CD14-positive monocyte (primary cell): ENCODE data around the gene ATG7. TPM values are rescaled to one million over a fixed set of nuclear protein-coding genes. Genes with fewer than 3 reads are reported as not detected.
A peak's percentile ranks its signal among the peaks of the same experiment; 100 is the strongest.

Experiments
- DNase-seq, 3 donors: peaks; one replicate each; pipeline ENCODE4 v3.0.0-alpha.2; 2011 to 2022
- H2AFZ ChIP-seq: 2 replicates; pipeline ENCODE4 v1.6.0; 2012; ENCODE audit warnings: mild to moderate bottlenecking, low read depth, low read length, inconsistent platforms; ENCODE audit not compliant: insufficient read depth, poor library complexity, severe bottlenecking
- H3K27ac ChIP-seq, 2 donors: 1 replicate in 1 of 2; 2 replicates in 1 of 2; pipeline ENCODE4 v1.5.1; 2012 to 2013; ENCODE audit warnings: low read length in 2 of 2, control low read depth in 1 of 2, inconsistent platforms in 1 of 2, low read depth in 1 of 2, mild to moderate bottlenecking in 1 of 2
- H3K27me3 ChIP-seq, 2 donors: one replicate each; pipeline versions ENCODE4 v1.6.0 to v1.6.1; 2011 to 2013; ENCODE audit warnings: low read length in 2 of 2; ENCODE audit not compliant: control insufficient read depth in 2 of 2, insufficient read depth in 2 of 2
- H3K36me3 ChIP-seq, 2 donors: replicated peaks in 1 of 2; 1 replicate in 1 of 2; 2 replicates in 1 of 2; pipeline versions ENCODE4 v1.5.1 to v1.6.1; 2012 to 2013; ENCODE audit warnings: low read length in 2 of 2, control low read depth in 1 of 2, inconsistent platforms in 1 of 2, mild to moderate bottlenecking in 1 of 2; ENCODE audit not compliant: insufficient read depth in 2 of 2, control insufficient read depth in 1 of 2
- H3K4me1 ChIP-seq, 2 donors: 1 replicate in 1 of 2; 2 replicates in 1 of 2; pipeline versions ENCODE4 v1.5.1 to v1.6.1; 2012 to 2013; ENCODE audit warnings: low read length in 2 of 2, control low read depth in 1 of 2, inconsistent platforms in 1 of 2, mild to moderate bottlenecking in 1 of 2, moderate library complexity in 1 of 2; ENCODE audit not compliant: insufficient read depth in 2 of 2, control insufficient read depth in 1 of 2
- H3K4me2 ChIP-seq: replicated peaks from 2 replicates; pipeline ENCODE3; 2012; ENCODE audit warnings: low read length, moderate library complexity, mild to moderate bottlenecking; ENCODE audit not compliant: poor library complexity, severe bottlenecking; ENCODE audit errors: extremely low read depth
- H3K4me3 ChIP-seq, 3 experiments: fragments of 200-600 bp in 1 of 3; sonication (generic) in 1 of 3; replicated peaks in 1 of 3; 1 replicate in 2 of 3; 2 replicates in 1 of 3; pipeline ENCODE4 v1.5.1; 2011 to 2013; ENCODE audit warnings: low read length in 3 of 3, mild to moderate bottlenecking in 3 of 3, control low read depth in 2 of 3, low read depth in 2 of 3, inconsistent platforms in 1 of 3, moderate library complexity in 1 of 3
- H3K79me2 ChIP-seq: 2 replicates; pipeline ENCODE4 v1.6.0; 2012; ENCODE audit warnings: mild to moderate bottlenecking, control low read depth, inconsistent platforms, low read length, moderate library complexity; ENCODE audit not compliant: insufficient read depth
- H3K9ac ChIP-seq: 2 replicates; pipeline ENCODE4 v1.6.0; 2017; ENCODE audit warnings: low read length, mild to moderate bottlenecking; ENCODE audit not compliant: insufficient read depth, poor library complexity, severe bottlenecking
- H3K9me3 ChIP-seq, 2 donors: replicated peaks in 1 of 2; 1 replicate in 1 of 2; 2 replicates in 1 of 2; pipeline versions ENCODE4 v1.5.1 to v1.6.1; 2012 to 2013; ENCODE audit warnings: low read length in 2 of 2, control low read depth in 1 of 2; ENCODE audit not compliant: control insufficient read depth in 1 of 2, insufficient read depth in 1 of 2
- H4K20me1 ChIP-seq: 2 replicates; pipeline ENCODE4 v1.6.0; 2012; ENCODE audit warnings: mild to moderate bottlenecking, low read length, control low read depth, moderate library complexity; ENCODE audit not compliant: insufficient read depth
- H3K27ac Mint-ChIP-seq, 7 donors: one replicate each; pipeline ENCODE4 v1.8.0; 2020; ENCODE audit warnings: mild to moderate bottlenecking in 7 of 7, mixed read lengths in 7 of 7, moderate library complexity in 6 of 7, inconsistent platforms in 2 of 7
- H3K27me3 Mint-ChIP-seq, 3 donors: one replicate each; pipeline ENCODE4 v1.8.0; 2021 to 2022; ENCODE audit warnings: low read depth in 3 of 3, mild to moderate bottlenecking in 3 of 3, mixed read lengths in 3 of 3, moderate library complexity in 3 of 3, inconsistent platforms in 1 of 3
- H3K36me3 Mint-ChIP-seq, 2 donors: one replicate each; pipeline ENCODE4 v1.8.0; 2020; ENCODE audit warnings: mixed read lengths in 2 of 2, inconsistent platforms in 1 of 2, mild to moderate bottlenecking in 1 of 2
- H3K4me1 Mint-ChIP-seq: one replicate; pipeline ENCODE4 v1.8.0; 2020; ENCODE audit warnings: mild to moderate bottlenecking, mixed read lengths
- H3K4me3 Mint-ChIP-seq, 2 donors: one replicate each; pipeline ENCODE4 v1.8.0; 2020; ENCODE audit warnings: mild to moderate bottlenecking in 2 of 2, mixed read lengths in 2 of 2, moderate library complexity in 1 of 2
- H3K9me3 Mint-ChIP-seq, 7 donors: one replicate each; pipeline ENCODE4 v1.8.0; 2020 to 2022; ENCODE audit warnings: mixed read lengths in 7 of 7, mild to moderate bottlenecking in 6 of 7, moderate library complexity in 6 of 7, inconsistent platforms in 2 of 7
- WGBS: methylation state at CpG from one replicate; pipeline ENCODE4 v1.1.5; 2013; ENCODE audit warnings: missing lambda C conversion rate; ENCODE audit not compliant: insufficient coverage; 5-methylcytosine and 5-hydroxymethylcytosine counted together
- intact Hi-C, 2 donors: fragments of 100-400 bp; cut with micrococcal nuclease; formaldehyde crosslinking; loops; one replicate each; pipeline versions ENCODE4 v1.15.0 to v1.15.1; 2023
- polyA plus RNA-seq, 3 donors: library from polyadenylated mRNA; depleted of rRNA in 1 of 3; unstranded in 2 of 3; stranded (reverse) in 1 of 3; fragments of 300-500 nt in 2 of 3; fragments of >200 nt in 1 of 3; fragmentation: Illumina TruSeq in 2 of 3; gene quantifications; 1 replicate in 2 of 3; 2 replicates in 1 of 3; pipeline ENCODE4 v1.2.3, GENCODE V29; 2012 to 2021
- TF ChIP-seq, protein P1 (sequence below): fragments of 200-600 bp; IDR thresholded peaks from one replicate; pipeline ENCODE4 v1.8.0; 2022; ENCODE audit warnings: antibody characterized with exemption, mild to moderate bottlenecking

The ATG7 gene
- polyA plus RNA-seq, 3 donors: 57.4 to 101 (median 89.7) TPM

GRCh38 chr3:11269007-11269406 lies 3.2 kb upstream of the ATG7 start:
- Histone ChIP-seq H3K36me3 (no peaks in the 10 kb centered on the region), H3K79me2 (peaks cover 23% of the 10 kb centered on the region), H3K27me3 (no peaks in the 10 kb centered on the region), H4K20me1 (no peaks in the 10 kb centered on the region), H3K4me2 (no peak overlapping the region), H3K27ac (no peak overlapping the region), H3K9ac (no peak overlapping the region), H3K4me3 (no peak overlapping the region), H3K4me1 (peaks cover 18 to 19% of the 10 kb centered on the region in 2 donors), H3K9me3 (no peaks in the 10 kb centered on the region), H2AFZ (no peak overlapping the region)
- no peak for DNase-seq
- no peak overlapping the region for H3K4me3 Mint-ChIP-seq
- no peak overlapping the region for H3K27ac Mint-ChIP-seq
- H3K27me3 Mint-ChIP-seq: peaks cover 5 to 23% (median 6%) of the 10 kb centered on the region in 3 donors
- 100% methylated on average over 5 of the region's 9 CpGs for WGBS
- intact Hi-C loops: no loop called here
- no peaks in the 10 kb centered on the region for H3K9me3 Mint-ChIP-seq
- peaks cover 16% of the 10 kb centered on the region for H3K4me1 Mint-ChIP-seq
- TF ChIP-seq, protein P1, sequence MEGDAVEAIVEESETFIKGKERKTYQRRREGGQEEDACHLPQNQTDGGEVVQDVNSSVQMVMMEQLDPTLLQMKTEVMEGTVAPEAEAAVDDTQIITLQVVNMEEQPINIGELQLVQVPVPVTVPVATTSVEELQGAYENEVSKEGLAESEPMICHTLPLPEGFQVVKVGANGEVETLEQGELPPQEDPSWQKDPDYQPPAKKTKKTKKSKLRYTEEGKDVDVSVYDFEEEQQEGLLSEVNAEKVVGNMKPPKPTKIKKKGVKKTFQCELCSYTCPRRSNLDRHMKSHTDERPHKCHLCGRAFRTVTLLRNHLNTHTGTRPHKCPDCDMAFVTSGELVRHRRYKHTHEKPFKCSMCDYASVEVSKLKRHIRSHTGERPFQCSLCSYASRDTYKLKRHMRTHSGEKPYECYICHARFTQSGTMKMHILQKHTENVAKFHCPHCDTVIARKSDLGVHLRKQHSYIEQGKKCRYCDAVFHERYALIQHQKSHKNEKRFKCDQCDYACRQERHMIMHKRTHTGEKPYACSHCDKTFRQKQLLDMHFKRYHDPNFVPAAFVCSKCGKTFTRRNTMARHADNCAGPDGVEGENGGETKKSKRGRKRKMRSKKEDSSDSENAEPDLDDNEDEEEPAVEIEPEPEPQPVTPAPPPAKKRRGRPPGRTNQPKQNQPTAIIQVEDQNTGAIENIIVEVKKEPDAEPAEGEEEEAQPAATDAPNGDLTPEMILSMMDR: no peak
- H3K36me3 Mint-ChIP-seq: no peaks in the 10 kb centered on the region

DNA sequence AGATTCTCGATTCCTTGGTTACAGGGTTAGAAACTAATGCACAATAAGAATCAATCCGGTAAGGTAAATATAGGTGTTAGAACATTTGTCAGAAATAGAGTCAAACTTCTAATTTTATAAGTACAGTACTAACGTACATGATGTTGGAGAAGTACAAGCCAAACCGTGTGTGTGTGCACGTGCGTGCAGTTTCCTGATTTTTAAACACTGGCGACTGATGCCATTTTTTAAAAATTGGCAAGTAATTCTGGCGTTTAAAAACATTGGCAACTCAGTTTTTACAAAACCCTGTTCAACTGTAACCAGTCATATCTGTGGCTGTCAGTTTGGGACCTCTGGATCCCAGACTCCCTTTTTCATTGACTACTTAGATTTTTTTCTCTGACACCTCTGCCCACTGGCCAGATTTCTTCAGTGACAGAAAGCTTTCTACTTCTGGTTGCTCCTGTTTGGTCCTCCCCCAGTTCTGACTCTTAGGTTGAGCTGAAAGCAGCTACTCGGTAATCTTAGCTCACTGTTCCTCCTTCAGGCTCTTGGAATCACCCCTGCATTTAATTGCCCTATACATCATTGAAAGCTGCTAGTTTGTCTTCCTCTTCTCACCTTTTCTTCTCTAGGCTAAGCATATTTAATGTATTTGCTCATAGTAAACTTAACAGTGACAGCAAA lies 843 bp downstream of the ATG7 start:
- Histone ChIP-seq H4K20me1 (peaks cover 17% of the 10 kb centered on the region), H3K4me2 (peak overlapping the region; percentile 84), H3K79me2 (peaks cover 64% of the 10 kb centered on the region), H3K27ac (peak overlapping the region; percentile 98 to 100), H3K36me3 (peaks cover 4 to 9% of the 10 kb centered on the region in 2 donors), H3K9ac (peak overlapping the region; percentile 97), H3K9me3 (no peaks in the 10 kb centered on the region), H3K4me1 (peaks cover 50 to 55% of the 10 kb centered on the region in 2 donors), H3K4me3 (peak overlapping the region; percentile 84 to 94 (median 84)), H3K27me3 (no peaks in the 10 kb centered on the region), H2AFZ (no peak overlapping the region)
- peaks cover 0 to 11% (median 4%) of the 10 kb centered on the region in 7 donors for H3K9me3 Mint-ChIP-seq
- H3K27me3 Mint-ChIP-seq: peaks cover 0 to 7% (median 2%) of the 10 kb centered on the region in 3 donors
- intact Hi-C loops: loop anchor here (5.0 kb wide), 1 partner anchor 46 kb away; no protein-coding TSS in a partner anchor
- DNase-seq: peak; percentile 62 to 81 (median 66)
- TF ChIP-seq, protein P1: no peak
- peak overlapping the region; percentile 85 to 89 for H3K4me3 Mint-ChIP-seq
- H3K36me3 Mint-ChIP-seq: peaks cover 30 to 34% of the 10 kb centered on the region in 2 donors
- H3K4me1 Mint-ChIP-seq: peaks cover 52% of the 10 kb centered on the region
- peak overlapping the region; percentile 98 to 100 (median 99) for H3K27ac Mint-ChIP-seq
- 2% methylated on average over 7 of the region's 9 CpGs for WGBS
